Suppressor macrophage (primary cell): ENCODE measurements around the gene FAM111B.
"Not testable (repeated sequence)": the region's sequence is repeated elsewhere in the genome, so short reads cannot be mapped to it uniquely, and the experiment has no call there.

ENCODE experiments used
- DNase-seq, 4 experiments: peaks; one replicate each; pipeline ENCODE4 v3.0.0-alpha.2; 2020 to 2022
- total RNA-seq, 17 experiments: gene quantifications; one replicate each; lab custom pipeline; 2026; ENCODE audit warnings: mixed read lengths in 6 of 17, inconsistent platforms in 3 of 17; lab: John Stamatoyannopoulos, UW

Gene FAM111B, protein sequence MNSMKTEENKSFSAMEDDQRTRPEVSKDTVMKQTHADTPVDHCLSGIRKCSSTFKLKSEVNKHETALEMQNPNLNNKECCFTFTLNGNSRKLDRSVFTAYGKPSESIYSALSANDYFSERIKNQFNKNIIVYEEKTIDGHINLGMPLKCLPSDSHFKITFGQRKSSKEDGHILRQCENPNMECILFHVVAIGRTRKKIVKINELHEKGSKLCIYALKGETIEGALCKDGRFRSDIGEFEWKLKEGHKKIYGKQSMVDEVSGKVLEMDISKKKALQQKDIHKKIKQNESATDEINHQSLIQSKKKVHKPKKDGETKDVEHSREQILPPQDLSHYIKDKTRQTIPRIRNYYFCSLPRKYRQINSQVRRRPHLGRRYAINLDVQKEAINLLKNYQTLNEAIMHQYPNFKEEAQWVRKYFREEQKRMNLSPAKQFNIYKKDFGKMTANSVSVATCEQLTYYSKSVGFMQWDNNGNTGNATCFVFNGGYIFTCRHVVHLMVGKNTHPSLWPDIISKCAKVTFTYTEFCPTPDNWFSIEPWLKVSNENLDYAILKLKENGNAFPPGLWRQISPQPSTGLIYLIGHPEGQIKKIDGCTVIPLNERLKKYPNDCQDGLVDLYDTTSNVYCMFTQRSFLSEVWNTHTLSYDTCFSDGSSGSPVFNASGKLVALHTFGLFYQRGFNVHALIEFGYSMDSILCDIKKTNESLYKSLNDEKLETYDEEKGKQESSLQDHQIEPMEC
- total RNA-seq, result 5.9 to 68.5 (median 19.0) reads per million in 17 experiments

GRCh38 chr11:59106363-59107336, at the start of gene FAM111B:
Gene FAM111B (plus strand): TSS chr11:59107237. CDS start chr11:59109626, 2,389 bp downstream.
- DNase-seq, result peak; percentile 84 to 91 (median 88)

GRCh38 chr11:59058120-59059033, 48.7 kb upstream of the FAM111B start:
- DNase-seq, result peak; percentile 93 to 97 (median 95)

DNA sequence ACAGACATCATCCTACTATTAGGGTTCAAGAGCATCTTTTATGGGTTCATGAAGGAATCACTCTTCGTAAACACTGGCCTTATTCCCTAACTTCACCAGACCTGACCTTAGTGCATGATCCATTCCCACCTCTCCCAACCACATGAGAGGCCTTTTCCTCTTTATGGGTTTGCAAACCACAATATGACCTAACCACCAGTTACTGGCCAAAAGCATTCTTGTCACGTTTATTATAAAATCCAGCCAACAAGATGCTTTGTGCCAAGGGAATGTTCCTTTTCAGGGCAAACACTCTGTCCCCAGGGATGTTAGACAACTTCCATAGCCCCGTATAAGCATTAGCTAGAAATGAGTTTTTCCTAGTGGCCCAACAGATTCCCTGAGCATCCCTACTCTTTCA, 46.9 kb upstream of the FAM111B start:
- not testable (repeated sequence) for DNase-seq

GRCh38 chr11:59062602-59063529, 44.2 kb upstream of the FAM111B start:
- no peak for DNase-seq

DNA sequence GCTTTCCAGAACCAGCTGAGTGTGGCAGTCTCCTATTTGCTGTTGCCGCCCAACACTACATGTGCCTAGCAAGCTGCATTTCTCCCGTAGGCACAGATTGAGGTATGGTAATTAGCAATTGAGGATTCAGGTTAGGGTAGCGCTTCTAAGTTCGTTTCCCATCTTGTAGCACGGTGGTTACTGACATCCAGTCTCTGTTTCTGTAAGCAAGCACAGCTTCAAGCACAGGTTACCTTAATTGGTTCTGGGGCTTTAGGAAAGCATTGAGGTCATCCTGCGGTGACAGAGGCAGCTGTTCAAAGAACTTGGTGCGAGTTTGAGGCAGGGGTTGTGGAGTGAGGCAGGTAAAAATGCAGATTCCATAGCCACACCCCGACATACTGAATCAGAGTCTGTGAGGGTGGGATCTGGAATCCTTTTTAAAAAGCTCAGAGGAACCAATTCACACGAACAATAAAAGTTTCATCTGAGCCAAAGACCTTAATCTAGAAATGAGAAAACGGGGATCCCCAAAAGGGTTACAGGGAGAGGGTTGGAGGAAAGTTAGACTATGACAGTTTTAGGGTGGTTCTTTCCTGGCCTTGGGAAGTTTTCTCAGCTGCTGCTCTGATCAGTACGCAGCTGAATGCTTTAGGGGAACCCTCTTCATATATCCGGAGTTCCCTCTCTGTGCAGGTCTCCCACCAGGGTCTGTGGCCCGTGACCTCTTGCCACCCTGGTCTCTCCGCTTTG, 42.9 kb upstream of the FAM111B start:
- DNase-seq, result not testable (repeated sequence)

- DNase-seq, result no peak
Measured at GRCh38 chr11:59069087-59069486, 38.0 kb upstream of the FAM111B start.

- DNase-seq, result peak; percentile 10 to 33 (median 24)
Measured at GRCh38 chr11:59076876-59077571, 30.0 kb upstream of the FAM111B start.

GRCh38 chr11:59078435-59078834, 28.6 kb upstream of the FAM111B start:
- DNase-seq, result no peak

GRCh38 chr11:59079086-59079485, 28.0 kb upstream of the FAM111B start:
- DNase-seq, result no peak

- not testable (repeated sequence) for DNase-seq
Measured at GRCh38 chr11:59080421-59080820, 26.6 kb upstream of the FAM111B start.

GRCh38 chr11:59081430-59082020, 25.5 kb upstream of the FAM111B start:
- not testable (repeated sequence) for DNase-seq

DNA sequence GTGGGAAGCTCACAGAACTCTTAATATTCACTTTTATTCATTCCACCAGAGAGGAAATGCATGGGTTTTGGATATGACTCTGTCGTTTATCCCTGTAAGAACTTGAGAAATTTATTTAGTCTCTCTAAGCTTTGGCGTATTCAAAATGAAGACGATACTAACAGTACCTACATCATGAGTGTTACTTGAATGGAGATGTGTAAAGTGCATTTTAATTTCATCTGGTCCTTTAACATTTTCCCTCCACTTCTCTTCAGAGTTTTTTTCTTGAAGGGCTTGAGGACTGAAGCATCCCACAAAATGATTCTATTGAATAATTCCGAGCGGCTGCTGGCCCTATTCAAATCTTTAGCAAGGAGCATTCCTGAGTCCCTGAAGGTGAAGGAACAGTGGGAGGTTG, 21.0 kb upstream of the FAM111B start, which contains the start of gene GLYATL1B:
GLYATL1B (plus strand) TSS at position 301 of the 400 bp plus-strand sequence; CDS start at position 301, 0 bp downstream.
- DNase-seq, result not testable (repeated sequence)

GRCh38 chr11:59088162-59088561, 18.9 kb upstream of the FAM111B start:
- DNase-seq, result no peak

DNA sequence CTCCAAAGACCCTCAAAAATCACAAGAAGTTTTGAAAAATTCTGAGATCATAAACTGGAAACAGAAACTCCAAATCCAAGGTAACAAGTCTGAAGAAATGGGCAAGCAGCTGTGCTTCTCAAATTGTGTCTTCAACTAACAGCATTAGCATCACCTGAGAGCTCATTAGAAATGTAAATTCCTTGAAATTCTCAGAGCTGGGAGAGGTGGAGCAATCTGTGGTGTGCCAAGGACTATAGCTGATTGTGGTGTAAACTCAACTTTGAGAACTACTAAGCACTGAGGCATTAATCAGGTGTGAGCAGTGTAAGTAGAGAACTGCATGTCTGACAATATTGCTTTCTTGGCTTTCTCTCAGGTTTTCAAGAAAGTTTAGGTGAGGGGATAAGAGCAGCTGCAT, 13.5 kb upstream of the FAM111B start:
- not testable (repeated sequence) for DNase-seq

GRCh38 chr11:59095225-59095624, 11.8 kb upstream of the FAM111B start:
- not testable (repeated sequence) for DNase-seq

DNA sequence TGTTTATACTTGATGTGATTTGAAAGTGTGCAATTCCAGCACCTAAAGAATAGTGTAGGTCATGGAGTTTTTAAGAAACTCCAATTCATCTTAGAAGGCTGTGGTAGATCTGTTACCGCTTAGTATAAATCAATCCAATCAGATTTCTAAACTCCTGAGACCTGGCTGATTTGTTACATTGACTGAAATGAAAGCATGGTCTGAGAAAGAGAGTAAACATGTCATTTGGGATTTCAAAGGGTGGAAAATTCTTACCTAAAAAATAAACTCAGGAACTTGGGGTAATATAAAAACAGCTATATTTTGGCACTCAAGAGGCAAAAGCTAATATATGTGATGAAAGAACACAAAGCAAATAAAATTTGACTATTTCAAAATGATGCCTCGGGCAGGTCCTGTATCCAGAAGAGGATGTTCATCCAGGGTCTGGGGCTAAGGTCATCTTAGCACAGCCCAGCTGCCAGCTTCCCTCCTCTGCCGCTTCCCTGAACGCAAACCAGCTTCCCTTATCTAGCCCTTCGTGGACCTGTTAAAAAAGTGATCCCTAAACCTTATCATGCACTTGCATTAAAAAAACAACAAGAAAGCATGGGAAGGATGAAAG, 11.0 kb upstream of the FAM111B start:
- not testable (repeated sequence) for DNase-seq

DNA sequence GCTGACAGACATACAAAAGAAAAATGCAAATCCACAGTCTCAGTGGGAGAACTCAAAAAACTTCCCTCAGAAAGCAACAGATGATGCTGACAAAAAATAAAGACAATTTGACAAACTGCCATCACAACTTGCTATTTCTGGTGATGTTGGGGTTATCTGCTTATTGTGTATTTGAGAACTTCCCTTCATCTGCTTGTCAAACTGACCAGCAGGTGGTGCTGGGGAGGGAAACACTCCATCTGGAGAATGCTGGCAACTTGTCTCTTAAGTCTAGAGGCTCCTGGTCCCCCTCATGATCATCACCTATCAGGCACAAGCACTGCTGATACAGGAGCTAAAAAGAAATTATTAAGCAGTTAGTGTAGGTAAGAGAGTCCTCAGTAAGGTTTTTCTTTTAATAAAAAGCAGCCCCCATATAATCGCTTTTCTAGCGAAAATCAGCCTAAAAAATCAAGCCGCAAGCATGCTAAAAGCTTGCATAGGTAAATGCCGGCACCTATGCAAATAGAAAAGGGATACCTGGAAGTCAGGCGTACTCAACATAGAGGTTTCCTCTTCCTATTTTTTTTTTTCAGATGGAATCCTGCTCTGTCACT, 9.8 kb upstream of the FAM111B start:
- peak; percentile 78 to 83 (median 80) for DNase-seq
